ENCODE data around the gene ANXA7.

- TF ChIP-seq CTCF (IDR thresholded peaks at IDR 0.05) (no peak), POLR2A (IDR thresholded peaks at IDR 0.05) (no peak)
These were observed 74.4 kb downstream of the ANXA7 start for GRCh38 chr10:73339436-73339835.
